ENCODE results near the gene UBR4. TPM values are rescaled to one million over a fixed set of nuclear protein-coding genes. Genes with fewer than 3 reads are reported as not detected.

The UBR4 gene
- total RNA-seq, 6 experiments from 2014 or later = 73.0 to 132 (median 90.1) TPM

DNA sequence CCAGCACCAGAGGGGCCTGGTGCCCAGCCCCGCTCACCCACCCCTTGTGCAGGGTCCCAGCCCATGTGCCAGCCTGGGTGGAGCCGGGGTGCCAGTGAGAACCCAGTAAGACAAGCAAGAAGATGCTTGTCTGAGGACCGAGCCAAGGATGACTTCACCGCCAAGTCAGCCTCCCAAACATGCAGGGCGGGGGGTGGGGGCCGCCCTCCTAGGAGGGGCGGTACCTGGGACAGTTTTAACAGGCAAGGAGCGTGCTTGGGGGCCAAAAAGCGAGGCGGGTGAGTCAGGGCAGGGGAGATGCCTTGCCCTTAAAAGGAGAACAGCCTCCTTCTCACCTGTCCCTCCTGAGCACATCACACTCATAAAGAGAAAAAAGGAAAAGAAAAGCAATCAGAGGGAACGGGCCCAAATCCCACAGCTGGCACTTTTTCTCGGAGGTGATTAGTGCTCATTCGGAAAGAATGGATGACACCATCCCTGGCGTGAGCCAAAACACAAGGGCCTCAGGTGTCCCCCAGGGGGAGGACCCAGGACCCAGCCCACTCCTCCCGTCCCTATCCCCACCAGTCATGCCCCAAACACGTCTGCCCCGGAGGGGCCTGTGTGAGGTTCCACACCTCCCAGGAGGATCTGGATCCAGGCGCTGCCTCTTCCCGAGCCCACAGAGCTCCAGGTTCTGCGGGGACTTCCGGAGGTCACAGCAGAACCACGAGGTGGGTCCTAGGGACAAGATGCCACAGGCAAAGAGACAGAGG is 176.0 kb downstream of the UBR4 start:
- ATAC-seq = no peak
- H3K27me3 ChIP-seq = no peaks in the 10 kb centered on the region
- DNase-seq = no peak

DNA sequence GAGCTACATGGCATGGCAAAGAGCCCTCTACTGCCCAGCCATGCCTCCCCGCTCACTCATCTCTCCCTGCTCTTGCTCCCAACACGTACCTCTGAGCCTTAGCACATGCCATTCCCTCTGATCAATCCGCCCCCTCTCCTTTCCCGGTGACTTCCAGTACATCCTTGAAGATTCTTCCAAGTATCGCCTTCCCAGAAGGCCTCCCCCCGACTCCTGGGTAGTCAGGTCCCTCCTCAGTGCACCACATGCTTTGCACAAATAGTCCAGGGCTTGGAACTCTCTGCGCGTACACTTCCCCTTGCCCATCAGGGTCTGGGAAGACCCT is 176.6 kb downstream of the UBR4 start:
- H3K4me1 ChIP-seq = peaks cover 0 to 28% (median 4%) of the 10 kb centered on the region in 4 donors
- H3K9me3 ChIP-seq = no peaks in the 10 kb centered on the region
- 86% methylated on average over 8 of the region's 8 CpGs for WGBS (ENCODE audit: insufficient coverage, low coverage, low lambda C conversion rate, missing lambda C conversion rate)
- H3K36me3 ChIP-seq = no peaks in the 10 kb centered on the region
- H3K27me3 ChIP-seq = no peaks in the 10 kb centered on the region
- no peak for ATAC-seq
- intact Hi-C loops (cut with DNase I) = no loop called here
- TF ChIP-seq POLR2A (IDR thresholded peaks at IDR 0.05) = no peak
- TF ChIP-seq, protein P1, sequence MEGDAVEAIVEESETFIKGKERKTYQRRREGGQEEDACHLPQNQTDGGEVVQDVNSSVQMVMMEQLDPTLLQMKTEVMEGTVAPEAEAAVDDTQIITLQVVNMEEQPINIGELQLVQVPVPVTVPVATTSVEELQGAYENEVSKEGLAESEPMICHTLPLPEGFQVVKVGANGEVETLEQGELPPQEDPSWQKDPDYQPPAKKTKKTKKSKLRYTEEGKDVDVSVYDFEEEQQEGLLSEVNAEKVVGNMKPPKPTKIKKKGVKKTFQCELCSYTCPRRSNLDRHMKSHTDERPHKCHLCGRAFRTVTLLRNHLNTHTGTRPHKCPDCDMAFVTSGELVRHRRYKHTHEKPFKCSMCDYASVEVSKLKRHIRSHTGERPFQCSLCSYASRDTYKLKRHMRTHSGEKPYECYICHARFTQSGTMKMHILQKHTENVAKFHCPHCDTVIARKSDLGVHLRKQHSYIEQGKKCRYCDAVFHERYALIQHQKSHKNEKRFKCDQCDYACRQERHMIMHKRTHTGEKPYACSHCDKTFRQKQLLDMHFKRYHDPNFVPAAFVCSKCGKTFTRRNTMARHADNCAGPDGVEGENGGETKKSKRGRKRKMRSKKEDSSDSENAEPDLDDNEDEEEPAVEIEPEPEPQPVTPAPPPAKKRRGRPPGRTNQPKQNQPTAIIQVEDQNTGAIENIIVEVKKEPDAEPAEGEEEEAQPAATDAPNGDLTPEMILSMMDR (IDR thresholded peaks at IDR 0.05) = no peak
- no peak for DNase-seq
- H3K27ac ChIP-seq = no peak overlapping the region
- H3K4me3 ChIP-seq = no peak overlapping the region

More for the DNA sequence above, 176.0 kb downstream of the UBR4 start:
- H3K36me3 ChIP-seq = no peaks in the 10 kb centered on the region
- TF ChIP-seq, protein P1 (IDR thresholded peaks at IDR 0.05) = no peak
- no peak for TF ChIP-seq POLR2A (IDR thresholded peaks at IDR 0.05)
- 86% methylated on average over 11 of the region's 22 CpGs for WGBS (ENCODE audit: insufficient coverage, low coverage, low lambda C conversion rate, missing lambda C conversion rate)
- no peaks in the 10 kb centered on the region for H3K9me3 ChIP-seq
- intact Hi-C loops (cut with DNase I) = no loop called here
- H3K4me1 ChIP-seq = peaks cover 0 to 27% (median 4%) of the 10 kb centered on the region in 4 donors
- H3K27ac ChIP-seq = no peak overlapping the region
- no peak overlapping the region for H3K4me3 ChIP-seq

DNA sequence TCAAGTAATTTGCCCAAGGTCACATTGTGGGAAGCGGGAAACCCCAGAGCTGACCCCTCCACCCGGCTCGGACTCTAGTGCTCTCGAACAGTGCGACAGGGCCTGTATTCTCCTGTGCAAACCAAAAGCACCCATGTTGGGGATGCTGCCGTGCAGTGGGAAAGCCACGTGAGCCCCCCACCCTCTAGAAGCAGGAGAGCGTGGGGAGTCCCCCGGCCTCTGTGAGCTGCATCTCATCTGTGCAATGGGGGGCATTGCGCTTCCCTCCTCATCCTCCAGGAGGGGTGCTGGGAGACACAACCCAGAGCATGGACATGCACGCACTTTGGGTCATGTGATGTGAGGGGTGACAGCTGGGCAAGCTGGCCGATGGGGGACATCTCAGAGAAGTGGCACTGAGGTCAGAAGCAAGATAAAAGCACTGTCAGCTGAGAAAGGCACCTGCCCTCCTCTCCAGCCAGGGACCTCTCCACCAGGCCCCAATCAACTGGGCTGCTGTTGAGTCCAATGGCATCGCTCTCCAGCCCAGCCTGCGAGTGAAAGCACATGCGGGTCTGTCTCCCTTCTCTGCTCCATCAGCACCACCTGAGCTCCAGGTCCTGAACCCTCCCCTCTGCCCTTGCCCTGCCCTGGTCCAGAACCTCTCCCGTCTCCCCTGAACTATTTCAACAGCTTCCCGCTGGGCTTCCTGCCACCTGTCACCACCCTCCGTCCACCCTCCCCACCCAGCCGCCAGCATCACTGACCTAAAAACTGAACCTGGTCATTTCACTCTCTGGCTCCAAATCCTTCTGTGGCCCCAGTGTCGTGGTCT is 177.2 kb downstream of the UBR4 start:
- WGBS (ENCODE audit: insufficient coverage, low coverage, low lambda C conversion rate, missing lambda C conversion rate) = 63% methylated on average over 11 of the region's 20 CpGs
- Histone ChIP-seq H3K4me1 (peaks cover 0 to 28% (median 4%) of the 10 kb centered on the region in 4 donors), H3K27me3 (no peaks in the 10 kb centered on the region), H3K27ac (no peak overlapping the region), H3K36me3 (no peaks in the 10 kb centered on the region), H3K9me3 (no peaks in the 10 kb centered on the region), H3K4me3 (no peak overlapping the region)
- peak; percentile 46 to 71 (median 64) for ATAC-seq
- intact Hi-C loops (cut with DNase I) = no loop called here
- no peak for TF ChIP-seq POLR2A (IDR thresholded peaks at IDR 0.05)
- TF ChIP-seq, protein P1 (IDR thresholded peaks at IDR 0.05) = no peak
- DNase-seq = peak; percentile 77 to 90 (median 78)

DNA sequence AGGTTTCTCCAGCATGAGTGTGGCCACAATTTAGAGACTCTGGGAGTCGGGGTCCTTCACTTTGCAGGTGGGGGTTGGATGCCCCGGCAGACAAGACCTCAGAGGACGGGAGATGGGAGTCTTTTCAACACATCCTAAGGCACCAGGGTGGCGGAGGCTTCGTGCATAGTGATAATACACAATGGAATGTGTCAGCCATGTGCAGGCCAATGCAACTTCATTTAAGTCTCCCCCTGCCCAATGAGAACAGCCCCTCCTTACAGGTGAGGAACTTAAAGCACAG is 177.7 kb downstream of the UBR4 start:
- no peak for TF ChIP-seq POLR2A (IDR thresholded peaks at IDR 0.05)
- TF ChIP-seq, protein P1 (IDR thresholded peaks at IDR 0.05) = no peak
- H3K4me1 ChIP-seq = peaks cover 0 to 28% (median 4%) of the 10 kb centered on the region in 4 donors
- no peaks in the 10 kb centered on the region for H3K9me3 ChIP-seq
- H3K36me3 ChIP-seq = no peaks in the 10 kb centered on the region
- no peak overlapping the region for H3K4me3 ChIP-seq
- intact Hi-C loops (cut with DNase I) = no loop called here
- no CpG with 5 or more reads among the region's 5 CpGs for whole genome bisulfite sequencing (ENCODE audit: insufficient coverage, low coverage, low lambda C conversion rate, missing lambda C conversion rate)
- no peaks in the 10 kb centered on the region for H3K27me3 ChIP-seq
- DNase-seq (no peak), ATAC-seq (no peak)
- H3K27ac ChIP-seq = no peak overlapping the region
